Transverse colon (tissue), 4 donors: ENCODE measurements around the gene VAMP5. TPM values are rescaled to one million over a fixed set of nuclear protein-coding genes. Genes with fewer than 3 reads are reported as not detected.

Experiments
- DNase-seq: peaks from one replicate; pipeline ENCODE4 v3.0.0-alpha.2; 2019
- H3K27ac ChIP-seq, 4 donors: fragments of 200-600 bp; sonication (generic); 2 replicates each; pipeline ENCODE4 v1.5.1; 2016 to 2018; ENCODE audit warnings: inconsistent platforms in 4 of 4
- H3K27me3 ChIP-seq: fragments of 200-600 bp; sonication (generic); 2 replicates; pipeline ENCODE4 v1.5.1; 2017; ENCODE audit warnings: inconsistent platforms
- H3K36me3 ChIP-seq, 4 donors: fragments of 200-600 bp; sonication (generic); 2 replicates each; pipeline ENCODE4 v1.5.1; 2017 to 2019; ENCODE audit warnings: inconsistent platforms in 4 of 4
- H3K4me1 ChIP-seq, 4 donors: fragments of 200-600 bp; sonication (generic); 2 replicates each; pipeline ENCODE4 v1.5.1; 2017 to 2020; ENCODE audit warnings: inconsistent platforms in 4 of 4
- H3K4me3 ChIP-seq, 4 donors: fragments of 200-600 bp; sonication (generic); 1 replicate in 1 of 4; 2 replicates in 3 of 4; pipeline versions ENCODE4 v1.5.1 to v1.6.1; 2017 to 2019; ENCODE audit warnings: inconsistent platforms in 4 of 4
- H3K9me3 ChIP-seq, 2 donors: fragments of 200-600 bp; sonication (generic); 2 replicates each; pipeline ENCODE4 v1.5.1; 2017 to 2019; ENCODE audit warnings: inconsistent platforms in 2 of 2
- CTCF ChIP-seq, 5 experiments: fragments of 200-600 bp in 3 of 5; fragments of 450-650 bp in 2 of 5; sonication (generic) in 3 of 5; IDR thresholded peaks; 1 replicate in 2 of 5; 2 replicates in 3 of 5; pipeline ENCODE4 v1.5.1; 2016 to 2017; ENCODE audit warnings: antibody characterized with exemption in 5 of 5, inconsistent platforms in 3 of 5, mild to moderate bottlenecking in 2 of 5, moderate library complexity in 1 of 5
- EP300 ChIP-seq: sonication (generic); formaldehyde crosslinking; IDR thresholded peaks from one replicate; pipeline ENCODE4 v1.6.1; 2017; ENCODE audit warnings: antibody characterized with exemption, low read depth
- POLR2A ChIP-seq: fragments of 450-650 bp; IDR thresholded peaks from one replicate; pipeline ENCODE4 v1.6.1; 2016; ENCODE audit warnings: antibody characterized with exemption, mild to moderate bottlenecking, moderate library complexity
- POLR2AphosphoS5 ChIP-seq, 3 donors: sonication (generic); formaldehyde crosslinking; IDR thresholded peaks; one replicate each; pipeline ENCODE4 v1.6.1; 2016; ENCODE audit warnings: antibody characterized with exemption in 3 of 3
- WGBS, 2 donors: methylation state at CpG; one replicate each; pipeline ENCODE4 v1.1.5; 2018; ENCODE audit warnings: low coverage in 1 of 2; 5-methylcytosine and 5-hydroxymethylcytosine counted together
- in situ Hi-C, 4 donors: fragments of 200-750 bp; cut with MboI; loops; one replicate each; pipeline versions ENCODE4 v1.15.0 to v1.15.1; 2017; ENCODE audit warnings: low sequenced_read_pairs in 3 of 4, low pct_ligation_motif_present in 1 of 4, low pct_unique_long_range_greater_than_20kb in 1 of 4
- intact Hi-C: fragments of 100-400 bp; cut with DNase I; formaldehyde crosslinking; loops from one replicate; pipeline ENCODE4 v1.15.1; 2023; ENCODE audit warnings: low total_unique reads
- total RNA-seq, 4 donors: library from RNA; depleted of rRNA; stranded (reverse); fragments of >200 nt; gene quantifications; one replicate each; pipeline ENCODE4 v1.1.0, GENCODE V29; 2016

VAMP5 gene
- total RNA-seq, 4 donors from 2014 or later: 9.4 to 26.9 (median 17.1) TPM; not detected in 1

GRCh38 chr2:85584857-85585780, 888 bp downstream of the VAMP5 start:
- Histone ChIP-seq H3K27me3 (no peaks in the 10 kb centered on the region), H3K4me1 (peaks cover 17 to 52% (median 22%) of the 10 kb centered on the region in 4 donors), H3K36me3 (no peaks in the 10 kb centered on the region), H3K9me3 (no peaks in the 10 kb centered on the region), H3K4me3 (peak overlapping the region; percentile 30 to 57 (median 46)), H3K27ac (peak overlapping the region; percentile 85 to 90 (median 86))
- peak; percentile 54 for DNase-seq
- TF ChIP-seq POLR2A (peak; percentile 34), EP300 (no peak), POLR2AphosphoS5 (IDR thresholded peaks at IDR 0.05) (peak; percentile 16 to 75 (median 42))
- intact Hi-C loops (no loop called here), in situ Hi-C loops (no loop called here)
- 43 to 55% methylated on average over 2 to 9 of the region's 9 CpGs for WGBS, 2 donors

- intact Hi-C loops (no loop called here), in situ Hi-C loops (no loop called here)
- Histone ChIP-seq H3K27me3 (no peaks in the 10 kb centered on the region), H3K9me3 (no peaks in the 10 kb centered on the region), H3K27ac (peak overlapping the region; percentile 85 to 90 (median 86)), H3K4me1 (peaks cover 17 to 53% (median 20%) of the 10 kb centered on the region in 4 donors), H3K4me3 (no peak overlapping the region), H3K36me3 (no peaks in the 10 kb centered on the region)
- TF ChIP-seq POLR2AphosphoS5 (IDR thresholded peaks at IDR 0.05) (peak; percentile 5 to 34 (median 16)), EP300 (no peak)
- DNase-seq: no peak
- 62% methylated on average over 1 of the region's 1 CpG; no CpG with 5 or more reads in 1 of the 2 donors for WGBS, 2 donors
These were observed 1.5 kb downstream of the VAMP5 start for GRCh38 chr2:85585781-85586105.

- Histone ChIP-seq H3K4me1 (peaks cover 17 to 61% (median 23%) of the 10 kb centered on the region in 4 donors), H3K36me3 (no peaks in the 10 kb centered on the region), H3K27ac (peak overlapping the region; percentile 31 to 73 (median 48)), H3K27me3 (no peaks in the 10 kb centered on the region), H3K9me3 (no peaks in the 10 kb centered on the region), H3K4me3 (no peak overlapping the region)
- 87 to 93% methylated on average over 3 to 4 of the region's 4 CpGs for WGBS, 2 donors
- no peak for DNase-seq
- TF ChIP-seq POLR2AphosphoS5 (IDR thresholded peaks at IDR 0.05): no peak
- TF ChIP-seq CTCF (IDR thresholded peaks at IDR 0.05): no peak
- TF ChIP-seq EP300: no peak
- TF ChIP-seq POLR2A: no peak
- intact Hi-C loops: no loop called here
- in situ Hi-C loops: no loop called here
These were observed 4.0 kb downstream of the VAMP5 start for GRCh38 chr2:85588236-85588635.

- Histone ChIP-seq H3K4me3 (no peak overlapping the region), H3K36me3 (no peaks in the 10 kb centered on the region), H3K27me3 (no peaks in the 10 kb centered on the region), H3K4me1 (peaks cover 15 to 57% (median 23%) of the 10 kb centered on the region in 4 donors), H3K27ac (peak overlapping the region; percentile 34 to 73 (median 67)), H3K9me3 (no peaks in the 10 kb centered on the region)
- no peak for DNase-seq
- no peak for TF ChIP-seq EP300
- TF ChIP-seq POLR2A: no peak
- TF ChIP-seq POLR2AphosphoS5 (IDR thresholded peaks at IDR 0.05): no peak
- TF ChIP-seq CTCF (IDR thresholded peaks at IDR 0.05): no peak
- intact Hi-C loops (no loop called here), in situ Hi-C loops (no loop called here)
- 81 to 83% methylated on average over 4 of the region's 4 CpGs for WGBS, 2 donors
These were observed 4.4 kb downstream of the VAMP5 start for GRCh38 chr2:85588645-85589044.

- H3K4me1 ChIP-seq: peaks cover 11 to 54% (median 21%) of the 10 kb centered on the region in 4 donors
- no peaks in the 10 kb centered on the region for H3K9me3 ChIP-seq
- TF ChIP-seq POLR2AphosphoS5 (IDR thresholded peaks at IDR 0.05): no peak
- TF ChIP-seq CTCF (IDR thresholded peaks at IDR 0.05): no peak
- no peak for TF ChIP-seq POLR2A
- TF ChIP-seq EP300: no peak
- 80 to 91% methylated on average over 1 to 4 of the region's 4 CpGs for WGBS, 2 donors
- H3K36me3 ChIP-seq: no peaks in the 10 kb centered on the region
- intact Hi-C loops (no loop called here), in situ Hi-C loops (no loop called here)
- peak overlapping the region; percentile 34 to 73 (median 67) for H3K27ac ChIP-seq
- H3K4me3 ChIP-seq: no peak overlapping the region
- no peaks in the 10 kb centered on the region for H3K27me3 ChIP-seq
- DNase-seq: no peak
These were observed 5.0 kb downstream of the VAMP5 start for GRCh38 chr2:85589181-85589580.
